ENCODE measurements around the gene ACER1. TPM values are rescaled to one million over a fixed set of nuclear protein-coding genes. Genes with fewer than 3 reads are reported as not detected.
"Not testable (repeated sequence)": the region's sequence is repeated elsewhere in the genome, so short reads cannot be mapped to it uniquely, and the experiment has no call there.

The ACER1 gene
- total and polyA plus RNA-seq, 2 experiments from 2014 or later = not detected

- TF ChIP-seq REST (IDR thresholded peaks at IDR 0.05; ENCODE audit: unreplicated experiment) (no peak), ZNF462 (CRISPR knock-in tag; IDR thresholded peaks at IDR 0.05) (no peak), NANOG (IDR thresholded peaks at IDR 0.05; ENCODE audit: borderline replicate concordance) (no peak)
Observed at GRCh38 chr19:6286676-6287075, 46.7 kb downstream of the ACER1 start (continued).

DNA sequence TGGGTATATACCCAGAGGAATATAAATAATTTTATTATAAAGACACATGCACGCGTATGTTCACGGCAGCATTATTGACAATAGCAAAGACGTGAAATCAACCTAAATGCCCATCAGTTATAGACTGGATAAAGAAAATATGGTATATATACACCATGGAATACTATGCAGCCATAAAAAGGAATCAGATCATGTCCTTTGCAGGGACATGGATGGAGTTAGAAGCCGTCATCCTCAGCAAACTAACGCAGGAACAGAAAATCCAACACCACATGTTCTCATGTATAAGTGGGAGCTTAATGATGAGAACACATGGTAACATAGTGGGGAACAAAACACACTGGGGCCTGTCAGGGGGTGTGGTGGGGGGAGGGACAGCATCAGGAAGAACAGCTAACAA, 51.0 kb downstream of the ACER1 start:
- H3K79me2 ChIP-seq (replicated peaks; ENCODE audit: insufficient read depth) = peaks cover 20% of the 10 kb centered on the region
- H4K20me1 ChIP-seq (replicated peaks; ENCODE audit: insufficient read depth); DNase-seq (ENCODE audit: low spot score); H3K36me3 Mint-ChIP-seq (ENCODE audit: low read depth); ATAC-seq; H2AFZ ChIP-seq; H3K9me2 ChIP-seq (ENCODE audit: insufficient read depth); H3K4me1 ChIP-seq (ENCODE audit: insufficient read depth); H3K27ac Mint-ChIP-seq; H3K27me3 ChIP-seq (ENCODE audit: insufficient read depth); H3K36me3 ChIP-seq (ENCODE audit: insufficient read depth); H3K4me3 ChIP-seq; H3F3A ChIP-seq (replicated peaks; ENCODE audit: low read depth); H3K27ac ChIP-seq (ENCODE audit: low read depth); H3K4me3 Mint-ChIP-seq; H3K4me2 ChIP-seq: not testable (repeated sequence)
- peaks cover 20% of the 10 kb centered on the region for H3K27me3 Mint-ChIP-seq (ENCODE audit: insufficient read depth, low read depth, poor library complexity)
- peaks cover 51% of the 10 kb centered on the region for H3K9me3 Mint-ChIP-seq
- peaks cover 17% of the 10 kb centered on the region for H3K4me1 Mint-ChIP-seq
